B cell (primary cell): Measurements from ENCODE around the gene NDC1. TPM values are rescaled to one million over a fixed set of nuclear protein-coding genes. Genes with fewer than 3 reads are reported as not detected.

ENCODE experiments used
- ATAC-seq: fragments of 200-7000 bp; cut with Tn5 transposase; one replicate; pipeline ENCODE4 v1.10.0; 2021; ENCODE audit warnings: low read depth, mild to moderate bottlenecking, moderate number of reproducible peaks, moderate library complexity
- CTCF ChIA-PET: fragments of 350-600 bp; sonication (Branson Sonifier 250); formaldehyde crosslinking; loops from one replicate; lab custom pipeline; 2021; ENCODE audit warnings: antibody characterized with exemption, inconsistent platforms; lab: Charles Lee
- POLR2A ChIA-PET: fragments of 350-600 bp; sonication (Branson Sonifier 250); formaldehyde crosslinking; loops from one replicate; lab custom pipeline; 2021; ENCODE audit warnings: antibody characterized with exemption; lab: Charles Lee
- DNase-seq: peaks from one replicate; pipeline ENCODE4 v3.0.0; 2013
- H2AFZ ChIP-seq: 2 replicates; pipeline ENCODE4 v1.6.1; 2012; ENCODE audit warnings: mild to moderate bottlenecking, low read depth, low read length; ENCODE audit not compliant: insufficient read depth, poor library complexity, severe bottlenecking
- H3K27ac ChIP-seq, 2 donors: 1 replicate in 1 of 2; 2 replicates in 1 of 2; pipeline ENCODE4 v1.5.1; 2012 to 2013; ENCODE audit warnings: low read length in 2 of 2, mild to moderate bottlenecking in 2 of 2, moderate library complexity in 1 of 2
- H3K27me3 ChIP-seq, 4 experiments: fragments of 200-600 bp in 1 of 4; sonication (generic) in 1 of 4; replicated peaks in 1 of 4; 1 replicate in 2 of 4; 2 replicates in 2 of 4; pipeline versions ENCODE4 v1.6.1 to v1.7.0; 2013 to 2016; ENCODE audit warnings: low read length in 3 of 4, mild to moderate bottlenecking in 2 of 4, mixed read lengths in 1 of 4, moderate library complexity in 1 of 4; ENCODE audit not compliant: insufficient read depth in 4 of 4, control insufficient read depth in 3 of 4; ENCODE audit errors: control extremely low read depth in 1 of 4
- H3K36me3 ChIP-seq, 2 experiments: replicated peaks in 1 of 2; 1 replicate in 1 of 2; 2 replicates in 1 of 2; pipeline versions ENCODE4 v1.6.1 to v1.7.1; 2013; ENCODE audit warnings: low read length in 1 of 2; ENCODE audit not compliant: insufficient read depth in 2 of 2, control insufficient read depth in 1 of 2; ENCODE audit errors: control extremely low read depth in 1 of 2, extremely low read depth in 1 of 2
- H3K4me1 ChIP-seq, 2 donors: fragments of 200-600 bp in 1 of 2; sonication (generic) in 1 of 2; 1 replicate in 1 of 2; 2 replicates in 1 of 2; pipeline versions ENCODE4 v1.5.1 to v1.6.1; 2013 to 2017; ENCODE audit warnings: low read length in 2 of 2; ENCODE audit not compliant: control insufficient read depth in 2 of 2, insufficient read depth in 2 of 2
- H3K4me2 ChIP-seq: replicated peaks from 2 replicates; pipeline ENCODE3; 2012; ENCODE audit warnings: mild to moderate bottlenecking, low read depth, low read length; ENCODE audit not compliant: poor library complexity, severe bottlenecking
- H3K4me3 ChIP-seq, 5 experiments: fragments of 200-600 bp in 1 of 5; sonication (generic) in 1 of 5; 1 replicate in 3 of 5; 2 replicates in 2 of 5; pipeline versions ENCODE4 v1.5.1 to v1.7.0; 2011 to 2016; ENCODE audit warnings: low read length in 4 of 5, mild to moderate bottlenecking in 4 of 5, low read depth in 2 of 5, control low read depth in 1 of 5, moderate library complexity in 1 of 5; ENCODE audit not compliant: insufficient read depth in 1 of 5; ENCODE audit errors: control extremely low read depth in 1 of 5, extremely low read depth in 1 of 5
- H3K79me2 ChIP-seq: fragments of 200-600 bp; sonication (generic); one replicate; pipeline ENCODE4 v1.6.0; 2016; ENCODE audit warnings: low read length; ENCODE audit not compliant: control insufficient read depth, insufficient read depth
- H3K9ac ChIP-seq: fragments of 200-600 bp; sonication (generic); 2 replicates; pipeline ENCODE4 v1.6.1; 2017; ENCODE audit warnings: mild to moderate bottlenecking, low read length, moderate library complexity
- H3K9me3 ChIP-seq, 3 donors: one replicate each; pipeline versions ENCODE4 v1.6.1 to v1.7.1; 2013; ENCODE audit warnings: low read length in 2 of 3; ENCODE audit not compliant: control insufficient read depth in 2 of 3, insufficient read depth in 1 of 3; ENCODE audit errors: control extremely low read depth in 1 of 3
- H4K20me1 ChIP-seq: 2 replicates; pipeline ENCODE4 v1.6.0; 2012; ENCODE audit warnings: mild to moderate bottlenecking, low read length; ENCODE audit not compliant: insufficient read depth, control insufficient read depth, poor library complexity, severe bottlenecking
- H3K27ac Mint-ChIP-seq: one replicate; pipeline ENCODE4 v1.8.0; 2021; ENCODE audit warnings: mixed read lengths
- H3K27me3 Mint-ChIP-seq: one replicate; pipeline ENCODE4 v1.8.0; 2021; ENCODE audit warnings: mixed read lengths
- H3K4me1 Mint-ChIP-seq: one replicate; pipeline ENCODE4 v1.8.0; 2021; ENCODE audit warnings: mixed read lengths
- H3K4me3 Mint-ChIP-seq: one replicate; pipeline ENCODE4 v1.8.0; 2021; ENCODE audit warnings: mixed read lengths
- H3K9me3 Mint-ChIP-seq: one replicate; pipeline ENCODE4 v1.8.0; 2022; ENCODE audit warnings: mixed read lengths; ENCODE audit not compliant: insufficient read depth
- CTCF ChIP-seq: fragments of 200-600 bp; IDR thresholded peaks from one replicate; pipeline ENCODE4 v1.8.0; 2022; ENCODE audit warnings: antibody characterized with exemption, mild to moderate bottlenecking
- EZH2 ChIP-seq: IDR thresholded peaks from 2 replicates; pipeline ENCODE4 v1.6.1; 2012; ENCODE audit warnings: borderline replicate concordance, low read depth, mild to moderate bottlenecking, moderate library complexity, low read length; ENCODE audit not compliant: insufficient read depth, poor library complexity, severe bottlenecking
- WGBS: methylation state at CpG from one replicate; pipeline ENCODE4 v1.1.5; 2013; ENCODE audit warnings: missing lambda C conversion rate; ENCODE audit not compliant: insufficient coverage; 5-methylcytosine and 5-hydroxymethylcytosine counted together
- intact Hi-C: fragments of 100-400 bp; cut with micrococcal nuclease; formaldehyde crosslinking; loops from one replicate; pipeline ENCODE4 v1.10.0; 2022
- polyA plus RNA-seq: library from polyadenylated mRNA; depleted of rRNA; stranded (reverse); fragments of >200 nt; gene quantifications from 2 replicates; pipeline ENCODE4 v1.2.3, GENCODE V29; 2012
- total RNA-seq, 2 donors: library from RNA; stranded (reverse); fragments of 120-200 nt in 1 of 2; gene quantifications; 1 replicate in 1 of 2; 2 replicates in 1 of 2; pipeline versions ENCODE4 v1.2.3 to v1.2.4, GENCODE V29; 2013 to 2022

NDC1 gene
- total and polyA plus RNA-seq, 2 donors (not counting 1 experiment from before 2014, with no cell fraction given): 5.0 to 12.0 TPM

- H3K27me3 ChIP-seq: no peaks in the 10 kb centered on the region
- H3K27ac ChIP-seq: no peak overlapping the region
- ATAC-seq (no peak), DNase-seq (no peak)
- H3K4me3 ChIP-seq: no peak overlapping the region
- WGBS: no CpG with 5 or more reads among the region's 3 CpGs
- no peaks in the 10 kb centered on the region for H3K9me3 ChIP-seq
- Mint-ChIP-seq H3K9me3 (no peaks in the 10 kb centered on the region), H3K27ac (no peak overlapping the region), H3K4me3 (no peak overlapping the region), H3K4me1 (no peaks in the 10 kb centered on the region), H3K27me3 (no peaks in the 10 kb centered on the region)
- intact Hi-C loops: no loop called here
- POLR2A ChIA-PET: no interaction called here
- TF ChIP-seq CTCF: no peak
- no peak for TF ChIP-seq EZH2
- H3K4me2 ChIP-seq: no peak overlapping the region
- H3K36me3 ChIP-seq: peaks cover 3 to 36% of the 10 kb centered on the region in 2 experiments
- no peak overlapping the region for H2AFZ ChIP-seq
- H3K9ac ChIP-seq: no peak overlapping the region
- CTCF ChIA-PET: no interaction called here
- H3K79me2 ChIP-seq: no peaks in the 10 kb centered on the region
- H3K4me1 ChIP-seq: no peaks in the 10 kb centered on the region
- H4K20me1 ChIP-seq: no peaks in the 10 kb centered on the region
These were observed 50.4 kb downstream of the NDC1 start for GRCh38 chr1:53787655-53788054.

GRCh38 chr1:53783056-53783455 is 55.0 kb downstream of the NDC1 start:
- no peak overlapping the region for H3K9ac ChIP-seq
- ChIA-PET POLR2A (no interaction called here), CTCF (no interaction called here)
- TF ChIP-seq EZH2 (no peak), CTCF (no peak)
- 67% methylated on average over 1 of the region's 1 CpG for WGBS
- no peak overlapping the region for H3K27ac Mint-ChIP-seq
- intact Hi-C loops: no loop called here
- ATAC-seq (no peak), DNase-seq (no peak)
- H3K27me3 ChIP-seq: no peaks in the 10 kb centered on the region
- H3K4me1 ChIP-seq: no peaks in the 10 kb centered on the region
- H3K27ac ChIP-seq: no peak overlapping the region
- H4K20me1 ChIP-seq: no peaks in the 10 kb centered on the region
- no peak overlapping the region for H3K4me3 ChIP-seq
- no peaks in the 10 kb centered on the region for H3K79me2 ChIP-seq
- H3K27me3 Mint-ChIP-seq: no peaks in the 10 kb centered on the region
- no peaks in the 10 kb centered on the region for H3K4me1 Mint-ChIP-seq
- no peaks in the 10 kb centered on the region for H3K9me3 Mint-ChIP-seq
- no peaks in the 10 kb centered on the region for H3K9me3 ChIP-seq
- H2AFZ ChIP-seq: no peak overlapping the region
- H3K36me3 ChIP-seq: peaks cover 0 to 40% of the 10 kb centered on the region in 2 experiments
- H3K4me3 Mint-ChIP-seq: no peak overlapping the region
- H3K4me2 ChIP-seq: no peak overlapping the region
